GM23248 (cell line): ENCODE results near the gene SH2D3C.

Experiments used
- EZH2 ChIP-seq: fragments of 200-600 bp; sonication (generic); IDR thresholded peaks from 2 replicates; pipeline ENCODE4 v1.6.1; 2018; ENCODE audit warnings: antibody characterized with exemption, mild to moderate bottlenecking; ENCODE audit not compliant: insufficient read depth, poor library complexity, severe bottlenecking
- EZH2phosphoT487 ChIP-seq: fragments of 200-600 bp; sonication (generic); IDR thresholded peaks from 2 replicates; pipeline ENCODE4 v1.6.1; 2018; ENCODE audit warnings: antibody characterized with exemption, moderate library complexity, mild to moderate bottlenecking, low read depth; ENCODE audit not compliant: insufficient read depth

DNA sequence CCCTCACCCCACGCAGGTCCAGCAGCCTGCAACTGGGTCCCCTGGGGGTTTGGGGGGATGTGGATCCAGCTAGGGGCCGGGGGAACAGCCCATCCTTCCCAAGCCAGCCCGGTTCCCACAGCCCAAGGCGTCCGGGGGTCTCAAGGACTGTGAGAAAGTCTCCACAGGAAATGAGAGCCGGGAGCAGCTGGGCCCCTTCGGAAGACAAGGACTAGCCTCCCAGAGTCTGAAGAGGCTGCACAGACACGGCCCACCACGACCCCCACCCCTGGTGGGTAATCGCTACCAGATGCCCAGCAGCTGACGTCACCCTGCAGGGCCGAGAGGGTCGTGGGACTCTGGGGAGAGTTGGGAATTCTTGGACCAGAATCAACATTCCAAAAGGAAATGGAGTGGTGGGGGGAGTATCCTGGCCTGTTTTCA is 10.5 kb downstream of the SH2D3C start:
- TF ChIP-seq EZH2 (no peak), EZH2phosphoT487 (no peak)
